Stomach (tissue), 19 donors: Measurements from ENCODE around the gene CD164. TPM values are rescaled to one million over a fixed set of nuclear protein-coding genes. Genes with fewer than 3 reads are reported as not detected.

Source experiments
- DNase-seq, 2 donors: peaks; one replicate each; pipeline versions ENCODE4 v3.0.0 to v3.0.0-alpha.2; 2013 to 2019
- H3K27ac ChIP-seq, 5 donors: fragments of 200-600 bp in 4 of 5; sonication (generic) in 4 of 5; one replicate each; pipeline ENCODE4 v1.5.1; 2013 to 2019; ENCODE audit warnings: mild to moderate bottlenecking in 1 of 5, moderate library complexity in 1 of 5
- H3K27me3 ChIP-seq, 3 donors: fragments of 200-600 bp; sonication (generic); one replicate each; pipeline ENCODE4 v1.5.1; 2017 to 2019; ENCODE audit warnings: mixed run types in 1 of 3
- H3K36me3 ChIP-seq, 4 donors: fragments of 200-600 bp; sonication (generic); 1 replicate in 3 of 4; 2 replicates in 1 of 4; pipeline ENCODE4 v1.5.1; 2016 to 2019
- H3K4me1 ChIP-seq, 4 donors: fragments of 200-600 bp; sonication (generic); one replicate each; pipeline ENCODE4 v1.5.1; 2016 to 2019
- H3K4me3 ChIP-seq, 4 donors: fragments of 200-600 bp; sonication (generic) in 3 of 4; one replicate each; pipeline ENCODE4 v1.5.1; 2016 to 2019; ENCODE audit warnings: mild to moderate bottlenecking in 1 of 4
- H3K9me3 ChIP-seq, 4 donors: fragments of 200-600 bp; sonication (generic); one replicate each; pipeline ENCODE4 v1.5.1; 2016 to 2019
- EP300 ChIP-seq: sonication (generic); formaldehyde crosslinking; IDR thresholded peaks from one replicate; pipeline ENCODE4 v1.6.1; 2017; ENCODE audit warnings: antibody characterized with exemption
- POLR2A ChIP-seq, 4 donors: fragments of 450-650 bp; IDR thresholded peaks; one replicate each; pipeline ENCODE4 v1.6.1; 2016; ENCODE audit warnings: antibody characterized with exemption in 4 of 4, control low read depth in 2 of 4, mild to moderate bottlenecking in 1 of 4, moderate library complexity in 1 of 4
- POLR2AphosphoS5 ChIP-seq, 3 donors: sonication (generic); formaldehyde crosslinking; IDR thresholded peaks; one replicate each; pipeline ENCODE4 v1.6.1; 2016; ENCODE audit warnings: antibody characterized with exemption in 3 of 3
- WGBS, 5 donors: extraction: QIAGEN DNeasy Blood & Tissue Kit in 3 of 5; methylation state at CpG; one replicate each; pipeline versions ENCODE4 v1.1.5 to v1.1.7; 2013 to 2018; 5-methylcytosine and 5-hydroxymethylcytosine counted together
- intact Hi-C: fragments of 100-400 bp; cut with DNase I; formaldehyde crosslinking; loops from one replicate; pipeline ENCODE4 v1.15.1; 2023; ENCODE audit warnings: low total_unique reads
- long read RNA-seq, 10 donors: transcript quantifications; one replicate each; lab custom pipeline, GENCODE V29; 2026
- polyA plus RNA-seq, 3 donors: library from polyadenylated mRNA; stranded (reverse); fragments of 200-250 nt; gene quantifications; one replicate each; pipeline ENCODE4 v1.2.3, GENCODE V29; 2013
- total RNA-seq, 5 donors: library from RNA; depleted of rRNA; stranded (reverse); fragments of >200 nt; gene quantifications; one replicate each; pipeline versions ENCODE4 v1.1.0 to v1.2.3, GENCODE V29; 2014 to 2016
- TF ChIP-seq, protein P1 (sequence below), 7 experiments: fragments of 450-650 bp in 4 of 7; fragments of 200-600 bp in 3 of 7; sonication (generic) in 3 of 7; IDR thresholded peaks; one replicate each; pipeline ENCODE4 v1.5.1; 2016 to 2019; ENCODE audit warnings: antibody characterized with exemption in 7 of 7, control low read depth in 2 of 7, mild to moderate bottlenecking in 1 of 7
- donor health status: healthy with polysubstance abuse.
- donor health status: Bipolar disorder and iron deficiency.
- donor health status: healthy.

The CD164 gene
- total RNA-seq (100 to 1,000 TPM in 3 of 5 donors, 10 to 100 TPM in 2; 62.4 to 453 (median 105) TPM), polyA plus RNA-seq (100 to 1,000 TPM in 1 of 3 donors, 10 to 100 TPM in 2; 86.5 to 104 (median 99.4) TPM)
- long read RNA-seq, donor 1, full-length matches to known transcripts = 70 of 70 reads
- long read RNA-seq, donor 1, partial matches to known transcripts = 0 of 70 reads
- long read RNA-seq, donor 1, other reads (novel, unspliced or antisense) = 0 of 70 reads
- long read RNA-seq, donor 2, full-length matches to known transcripts = 114 of 114 reads
- long read RNA-seq, donor 2, partial matches to known transcripts = 0 of 114 reads
- long read RNA-seq, donor 2, other reads (novel, unspliced or antisense) = 0 of 114 reads
- long read RNA-seq, donor 3, transcript CD164-202 (6 exons, 3,365 nt) = major isoform, 45 of 64 reads
- long read RNA-seq, donor 3, transcript CD164-209 (4 exons, 590 nt) = minor isoform, 9 of 64 reads
- long read RNA-seq, donor 3, partial matches to known transcripts = 5 of 64 reads
- long read RNA-seq, donor 3, other reads (novel, unspliced or antisense) = 0 of 64 reads
- long read RNA-seq, donor 4, full-length matches to known transcripts = 19 of 19 reads
- long read RNA-seq, donor 4, partial matches to known transcripts = 0 of 19 reads
- long read RNA-seq, donor 4, other reads (novel, unspliced or antisense) = 0 of 19 reads
- long read RNA-seq, donor 5, full-length matches to known transcripts = 117 of 117 reads
- long read RNA-seq, donor 5, partial matches to known transcripts = 0 of 117 reads
- long read RNA-seq, donor 5, other reads (novel, unspliced or antisense) = 0 of 117 reads
- long read RNA-seq, donor 6, full-length matches to known transcripts = 232 of 232 reads
- long read RNA-seq, donor 6, partial matches to known transcripts = 0 of 232 reads
- long read RNA-seq, donor 6, other reads (novel, unspliced or antisense) = 0 of 232 reads
- long read RNA-seq, donor 7, full-length matches to known transcripts = 168 of 174 reads
- long read RNA-seq, donor 7, partial matches to known transcripts = 6 of 174 reads
- long read RNA-seq, donor 7, other reads (novel, unspliced or antisense) = 0 of 174 reads
- long read RNA-seq, donor 8, full-length matches to known transcripts = 103 of 103 reads
- long read RNA-seq, donor 8, partial matches to known transcripts = 0 of 103 reads
- long read RNA-seq, donor 8, other reads (novel, unspliced or antisense) = 0 of 103 reads
- long read RNA-seq, donor 9, transcript CD164-209 (4 exons, 590 nt) = minor isoform, 13 of 86 reads
- long read RNA-seq, donor 9, transcript CD164-202 (6 exons, 3,365 nt) = major isoform, 62 of 86 reads
- long read RNA-seq, donor 9, partial matches to known transcripts = 5 of 86 reads
- long read RNA-seq, donor 9, other reads (novel, unspliced or antisense) = 0 of 86 reads
- long read RNA-seq, donor 10, full-length matches to known transcripts = 60 of 60 reads
- long read RNA-seq, donor 10, partial matches to known transcripts = 0 of 60 reads
- long read RNA-seq, donor 10, other reads (novel, unspliced or antisense) = 0 of 60 reads

DNA sequence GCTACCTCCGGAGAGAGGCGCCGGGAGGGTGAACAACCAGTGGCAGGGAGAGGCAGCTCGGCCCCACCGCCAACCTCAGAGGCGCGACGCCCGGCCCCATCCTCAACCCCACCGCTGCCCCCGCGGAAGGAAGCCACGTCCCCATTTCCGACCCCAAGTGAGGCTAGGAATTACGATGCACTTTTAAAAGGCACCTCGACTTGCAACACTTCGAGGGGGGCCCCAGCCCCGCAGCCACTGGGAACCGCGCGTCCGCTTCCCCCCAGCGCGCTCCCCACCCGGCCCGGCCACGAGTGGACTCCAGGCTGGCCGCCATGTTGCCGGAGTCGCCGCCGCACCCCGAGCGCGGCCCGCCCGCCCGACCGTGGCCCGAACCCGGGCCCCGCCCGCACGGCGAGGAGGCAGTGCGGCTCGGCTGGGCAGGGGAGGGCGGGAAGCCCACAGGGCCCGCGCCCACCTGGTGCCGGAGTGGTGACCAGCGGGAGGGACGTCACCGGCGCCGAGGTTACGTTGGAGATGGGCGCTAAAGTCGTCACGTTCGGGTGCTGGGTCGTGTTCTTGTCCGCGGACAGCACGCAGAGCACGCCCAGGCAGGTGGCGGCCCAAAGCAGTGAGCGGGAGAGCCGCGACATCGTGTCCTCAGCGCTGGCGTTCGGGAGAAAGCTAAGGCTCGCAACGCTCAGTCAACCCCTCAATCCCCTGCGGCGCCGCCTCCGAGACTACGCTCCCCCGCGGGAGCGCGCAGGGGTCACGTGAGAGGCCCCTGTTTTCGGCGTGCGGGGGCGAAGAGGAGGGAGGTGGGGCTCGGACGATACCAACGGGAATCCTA lies at the start of gene CD164:
CD164 (minus strand) TSS at position 721 of the 829 bp plus-strand sequence; CDS start at position 632, 89 bp downstream.
- no peaks in the 10 kb centered on the region for H3K9me3 ChIP-seq
- DNase-seq = peak; percentile 93 to 98
- WGBS, 5 donors = 0 to 2% (median 0%) methylated on average over 33 to 93 of the region's 93 CpGs
- H3K4me1 ChIP-seq = peaks cover 28 to 62% (median 46%) of the 10 kb centered on the region in 4 donors
- H3K27me3 ChIP-seq = no peaks in the 10 kb centered on the region
- peak within 1 kb of the TSS; percentile 64 to 94 (median 86) for H3K4me3 ChIP-seq
- peaks cover 8 to 19% (median 15%) of the 10 kb centered on the region in 4 donors for H3K36me3 ChIP-seq
- TF ChIP-seq EP300 (no peak), POLR2A (IDR thresholded peaks at IDR 0.05) (peak in 2 of 4 donors; percentile 89 to 97), POLR2AphosphoS5 (IDR thresholded peaks at IDR 0.05) (peak; percentile 99)
- intact Hi-C loops = no loop called here
- peak within 1 kb of the TSS; percentile 99 to 100 (median 99) for H3K27ac ChIP-seq

DNA sequence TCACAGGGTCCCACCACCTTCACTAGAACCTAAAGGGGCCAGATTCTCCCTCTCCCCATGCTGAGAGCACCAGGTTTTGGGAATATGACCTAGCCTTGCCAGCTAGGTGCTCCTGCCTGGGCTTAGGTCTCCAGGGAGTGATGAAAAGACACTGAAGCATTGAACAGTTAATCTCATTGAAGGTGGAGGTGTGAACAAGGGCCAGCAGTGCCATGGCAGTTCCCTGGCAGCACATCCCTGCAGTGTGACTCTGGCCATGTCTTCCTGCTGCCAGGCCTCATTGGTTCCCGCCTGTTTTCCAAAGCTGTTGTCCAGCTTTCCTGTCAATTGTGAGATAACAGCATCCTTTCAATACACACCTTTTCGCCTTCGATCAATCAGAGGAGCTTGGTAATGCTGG lies 47.2 kb upstream of the CD164 start:
- no peaks in the 10 kb centered on the region for H3K27me3 ChIP-seq
- no peak overlapping the region for H3K27ac ChIP-seq
- intact Hi-C loops = no loop called here
- H3K9me3 ChIP-seq = no peaks in the 10 kb centered on the region
- TF ChIP-seq EP300 (no peak), POLR2AphosphoS5 (IDR thresholded peaks at IDR 0.05) (no peak), POLR2A (IDR thresholded peaks at IDR 0.05) (no peak)
- TF ChIP-seq, protein P1, sequence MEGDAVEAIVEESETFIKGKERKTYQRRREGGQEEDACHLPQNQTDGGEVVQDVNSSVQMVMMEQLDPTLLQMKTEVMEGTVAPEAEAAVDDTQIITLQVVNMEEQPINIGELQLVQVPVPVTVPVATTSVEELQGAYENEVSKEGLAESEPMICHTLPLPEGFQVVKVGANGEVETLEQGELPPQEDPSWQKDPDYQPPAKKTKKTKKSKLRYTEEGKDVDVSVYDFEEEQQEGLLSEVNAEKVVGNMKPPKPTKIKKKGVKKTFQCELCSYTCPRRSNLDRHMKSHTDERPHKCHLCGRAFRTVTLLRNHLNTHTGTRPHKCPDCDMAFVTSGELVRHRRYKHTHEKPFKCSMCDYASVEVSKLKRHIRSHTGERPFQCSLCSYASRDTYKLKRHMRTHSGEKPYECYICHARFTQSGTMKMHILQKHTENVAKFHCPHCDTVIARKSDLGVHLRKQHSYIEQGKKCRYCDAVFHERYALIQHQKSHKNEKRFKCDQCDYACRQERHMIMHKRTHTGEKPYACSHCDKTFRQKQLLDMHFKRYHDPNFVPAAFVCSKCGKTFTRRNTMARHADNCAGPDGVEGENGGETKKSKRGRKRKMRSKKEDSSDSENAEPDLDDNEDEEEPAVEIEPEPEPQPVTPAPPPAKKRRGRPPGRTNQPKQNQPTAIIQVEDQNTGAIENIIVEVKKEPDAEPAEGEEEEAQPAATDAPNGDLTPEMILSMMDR (IDR thresholded peaks at IDR 0.05) = no peak
- no peaks in the 10 kb centered on the region for H3K36me3 ChIP-seq
- peaks cover 0 to 13% (median 4%) of the 10 kb centered on the region in 4 donors for H3K4me1 ChIP-seq
- DNase-seq = no peak
- 95 to 97% (median 97%) methylated on average over 3 of the region's 3 CpGs for WGBS, 5 donors
- no peak overlapping the region for H3K4me3 ChIP-seq

DNA sequence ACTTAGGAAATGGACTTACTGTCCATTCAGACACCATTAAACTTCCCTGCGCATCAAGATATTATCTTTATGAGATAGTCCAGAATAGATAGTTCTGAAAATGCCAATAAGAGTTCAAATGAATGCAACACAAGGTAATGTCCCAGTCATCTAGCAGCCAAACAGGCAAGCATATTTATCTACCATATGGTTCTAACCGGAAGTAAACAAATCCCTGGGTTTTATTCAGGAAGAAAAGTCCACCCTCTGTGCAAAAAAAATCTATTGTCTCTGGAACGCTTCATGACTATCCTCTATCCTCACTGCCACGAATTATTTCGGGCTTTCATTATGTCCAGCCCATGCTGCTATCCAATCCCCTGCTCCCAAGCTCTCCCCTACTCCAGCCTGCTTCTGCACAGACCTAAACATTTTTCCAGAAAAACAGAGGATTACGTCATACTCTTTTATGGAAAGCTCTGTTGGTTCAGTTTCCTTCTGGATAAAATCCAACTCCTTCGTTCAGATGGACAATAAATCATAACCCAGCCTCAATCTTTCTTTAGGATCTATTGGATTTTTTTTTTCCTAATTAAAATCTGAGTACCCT lies 46.7 kb upstream of the CD164 start:
- no peaks in the 10 kb centered on the region for H3K27me3 ChIP-seq
- WGBS, 5 donors = 38 to 49% (median 48%) methylated on average over 7 of the region's 7 CpGs
- no peaks in the 10 kb centered on the region for H3K36me3 ChIP-seq
- no peaks in the 10 kb centered on the region for H3K9me3 ChIP-seq
- peaks cover 0 to 18% (median 4%) of the 10 kb centered on the region in 4 donors for H3K4me1 ChIP-seq
- H3K27ac ChIP-seq = no peak overlapping the region
- TF ChIP-seq, protein P1 (IDR thresholded peaks at IDR 0.05) = no peak
- TF ChIP-seq POLR2AphosphoS5 (IDR thresholded peaks at IDR 0.05) = no peak
- TF ChIP-seq POLR2A (IDR thresholded peaks at IDR 0.05) = no peak
- TF ChIP-seq EP300 = no peak
- intact Hi-C loops = no loop called here
- peak in 1 of 2 donors; percentile 79 for DNase-seq
- no peak overlapping the region for H3K4me3 ChIP-seq
